ENCODE data around the gene FAM20C. TPM values are rescaled to one million over a fixed set of nuclear protein-coding genes. Genes with fewer than 3 reads are reported as not detected.

Gene FAM20C
- total RNA-seq, 4 donors from 2014 or later: 3.8 to 28.8 (median 16.4) TPM

DNA sequence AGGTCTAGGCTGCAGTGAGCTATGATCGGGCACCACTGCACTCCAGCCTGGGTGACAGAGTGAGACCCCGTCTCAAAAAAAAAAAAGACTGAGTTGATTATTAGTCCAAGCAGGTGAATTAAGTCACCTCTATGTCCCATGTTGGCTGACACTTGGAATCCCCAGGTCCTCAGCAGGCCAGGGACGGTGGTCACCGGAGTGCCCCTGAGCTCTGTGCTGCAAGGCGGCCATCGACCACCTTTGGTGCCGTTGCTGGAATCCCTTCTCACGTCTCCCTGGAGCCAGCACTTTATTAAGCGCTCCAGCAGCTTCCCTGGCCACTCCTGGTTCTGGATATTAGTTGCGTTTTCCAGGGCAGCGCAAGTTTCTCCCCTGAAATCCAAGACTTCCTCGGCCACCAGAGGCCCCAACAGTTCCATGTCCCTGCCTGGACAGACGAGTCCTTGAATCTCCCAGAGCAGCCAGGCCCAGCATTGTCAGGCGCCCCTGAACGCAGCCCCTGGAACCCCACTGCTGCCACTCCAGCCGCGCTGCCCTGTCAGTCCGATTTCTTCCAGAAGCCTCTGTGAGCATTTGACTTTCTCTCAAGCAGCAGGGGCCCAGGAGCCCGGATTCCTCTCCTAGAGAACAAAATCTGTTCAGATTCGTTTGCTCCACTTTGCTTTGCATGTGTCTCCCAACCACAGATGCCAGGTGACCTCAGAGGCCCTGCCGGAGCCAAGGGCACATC is 59.2 kb downstream of the FAM20C start:
- Histone ChIP-seq H3K4me3 (no peak overlapping the region), H3K4me1 (no peaks in the 10 kb centered on the region), H3K36me3 (no peaks in the 10 kb centered on the region), H3K9me3 (no peaks in the 10 kb centered on the region), H3K27ac (no peak overlapping the region), H3K27me3 (no peaks in the 10 kb centered on the region)
- DNase-seq: no peak
- TF ChIP-seq POLR2A (IDR thresholded peaks at IDR 0.05): no peak
- TF ChIP-seq, protein P1, sequence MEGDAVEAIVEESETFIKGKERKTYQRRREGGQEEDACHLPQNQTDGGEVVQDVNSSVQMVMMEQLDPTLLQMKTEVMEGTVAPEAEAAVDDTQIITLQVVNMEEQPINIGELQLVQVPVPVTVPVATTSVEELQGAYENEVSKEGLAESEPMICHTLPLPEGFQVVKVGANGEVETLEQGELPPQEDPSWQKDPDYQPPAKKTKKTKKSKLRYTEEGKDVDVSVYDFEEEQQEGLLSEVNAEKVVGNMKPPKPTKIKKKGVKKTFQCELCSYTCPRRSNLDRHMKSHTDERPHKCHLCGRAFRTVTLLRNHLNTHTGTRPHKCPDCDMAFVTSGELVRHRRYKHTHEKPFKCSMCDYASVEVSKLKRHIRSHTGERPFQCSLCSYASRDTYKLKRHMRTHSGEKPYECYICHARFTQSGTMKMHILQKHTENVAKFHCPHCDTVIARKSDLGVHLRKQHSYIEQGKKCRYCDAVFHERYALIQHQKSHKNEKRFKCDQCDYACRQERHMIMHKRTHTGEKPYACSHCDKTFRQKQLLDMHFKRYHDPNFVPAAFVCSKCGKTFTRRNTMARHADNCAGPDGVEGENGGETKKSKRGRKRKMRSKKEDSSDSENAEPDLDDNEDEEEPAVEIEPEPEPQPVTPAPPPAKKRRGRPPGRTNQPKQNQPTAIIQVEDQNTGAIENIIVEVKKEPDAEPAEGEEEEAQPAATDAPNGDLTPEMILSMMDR (IDR thresholded peaks at IDR 0.05): no peak
- intact Hi-C loops (cut with DNase I; ENCODE audit: low total_unique reads): no loop called here

DNA sequence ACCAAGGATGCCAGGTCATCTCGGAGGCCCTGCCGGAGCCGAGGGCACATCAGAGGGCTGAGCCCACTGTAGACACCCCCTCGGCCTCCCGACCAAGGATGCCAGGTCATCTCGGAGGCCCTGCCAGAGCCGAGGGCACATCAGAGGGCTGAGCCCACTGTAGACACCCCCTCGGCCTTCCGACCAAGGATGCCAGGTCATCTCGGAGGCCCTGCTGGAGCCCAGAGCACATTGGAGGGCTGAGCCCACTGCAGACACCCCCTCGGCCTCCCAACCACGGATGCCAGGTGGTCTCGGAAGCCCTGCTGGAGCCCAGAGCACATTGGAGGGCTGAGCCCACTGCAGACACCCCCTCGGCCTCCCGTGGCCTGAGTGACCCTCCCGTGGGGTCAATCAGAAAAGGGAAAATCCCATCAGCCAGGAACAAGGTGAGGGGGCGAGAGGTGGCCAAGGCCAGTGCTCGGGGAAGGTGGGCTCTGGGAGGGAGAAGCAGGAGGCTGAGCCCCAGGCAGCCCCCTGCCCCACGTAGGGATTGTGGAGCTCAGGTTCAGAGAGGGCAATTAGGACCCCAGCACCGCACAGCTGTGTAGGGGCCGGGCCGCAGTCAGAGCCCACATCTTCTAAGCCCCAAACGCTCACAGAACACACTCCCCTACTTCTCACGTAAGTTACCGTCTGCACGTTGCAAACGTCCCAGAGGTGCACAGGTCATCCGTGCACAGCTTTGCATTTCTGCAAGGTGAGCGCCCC is 60.0 kb downstream of the FAM20C start:
- Histone ChIP-seq H3K4me1 (no peaks in the 10 kb centered on the region), H3K36me3 (no peaks in the 10 kb centered on the region), H3K9me3 (no peaks in the 10 kb centered on the region), H3K27ac (no peak overlapping the region), H3K4me3 (no peak overlapping the region), H3K27me3 (no peaks in the 10 kb centered on the region)
- no peak for DNase-seq
- intact Hi-C loops (cut with DNase I; ENCODE audit: low total_unique reads): no loop called here
- TF ChIP-seq POLR2A (IDR thresholded peaks at IDR 0.05): no peak
- TF ChIP-seq, protein P1 (IDR thresholded peaks at IDR 0.05): no peak

DNA sequence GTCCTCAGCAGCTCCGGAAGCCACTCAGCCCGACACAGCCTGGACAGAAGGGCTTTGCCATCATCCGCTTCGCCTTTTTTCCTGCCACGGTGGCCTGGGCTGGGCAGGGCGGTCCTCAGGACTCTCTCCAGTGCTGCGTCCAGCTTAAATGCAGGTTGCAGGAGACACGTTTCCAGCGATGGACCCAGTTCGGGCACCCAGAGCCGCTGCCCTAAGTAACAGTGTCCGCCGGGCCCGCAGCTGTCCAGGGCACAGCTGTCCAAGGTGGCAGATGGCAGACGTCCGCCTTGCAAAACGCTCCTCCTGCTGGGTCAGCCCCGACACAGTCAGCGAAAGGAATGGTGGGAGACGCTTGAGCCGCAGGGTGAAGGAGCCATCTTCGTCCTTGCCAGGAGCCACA is 60.6 kb downstream of the FAM20C start:
- H3K36me3 ChIP-seq: no peaks in the 10 kb centered on the region
- intact Hi-C loops (cut with DNase I; ENCODE audit: low total_unique reads): no loop called here
- no peak overlapping the region for H3K27ac ChIP-seq

DNA sequence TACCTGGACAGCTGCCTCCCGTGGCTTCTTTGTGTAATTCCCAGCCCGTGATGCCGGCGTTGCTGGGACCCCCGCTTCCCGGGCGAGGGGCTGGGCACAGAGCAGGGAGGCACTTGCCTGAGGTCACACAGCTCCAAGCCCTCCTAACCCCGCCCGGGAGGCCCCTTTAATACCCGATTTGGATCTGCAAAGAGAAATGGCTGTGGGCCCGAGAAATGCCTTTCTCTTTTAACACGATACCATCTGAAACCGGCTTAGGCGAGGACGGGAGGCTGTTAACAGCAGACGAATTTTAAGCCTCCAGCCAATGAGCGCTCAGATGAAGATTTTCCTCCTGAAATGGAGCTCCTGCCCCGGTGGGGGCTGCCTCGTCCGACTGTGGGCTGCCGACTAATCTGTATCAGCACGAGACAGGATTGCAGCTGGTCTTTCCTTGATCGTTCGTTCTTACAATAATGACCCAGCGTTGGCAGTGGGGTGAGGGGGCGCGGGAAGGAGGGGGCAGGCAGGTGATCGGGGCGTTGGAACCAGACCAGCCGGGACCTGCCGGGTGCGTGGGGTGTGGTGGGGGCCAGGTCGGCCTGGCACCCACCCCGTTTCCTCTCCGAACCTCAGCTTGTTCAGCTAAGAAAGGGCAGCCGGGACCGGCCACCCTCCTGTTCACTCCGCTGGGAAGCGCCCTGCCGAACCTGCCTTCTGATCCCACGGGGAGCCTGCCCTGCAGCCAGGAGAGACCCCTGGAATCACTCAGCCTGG is 61.4 kb downstream of the FAM20C start:
- Histone ChIP-seq H3K9me3 (no peaks in the 10 kb centered on the region), H3K27ac (no peak overlapping the region), H3K4me1 (no peaks in the 10 kb centered on the region), H3K4me3 (no peak overlapping the region), H3K36me3 (no peaks in the 10 kb centered on the region), H3K27me3 (no peaks in the 10 kb centered on the region)
- intact Hi-C loops (cut with DNase I; ENCODE audit: low total_unique reads): no loop called here
- DNase-seq: no peak
- TF ChIP-seq, protein P1 (IDR thresholded peaks at IDR 0.05): no peak
- TF ChIP-seq POLR2A (IDR thresholded peaks at IDR 0.05): no peak

More for the DNA sequence above, 60.6 kb downstream of the FAM20C start:
- H3K9me3 ChIP-seq: no peaks in the 10 kb centered on the region
- H3K4me3 ChIP-seq: no peak overlapping the region
- H3K27me3 ChIP-seq: no peaks in the 10 kb centered on the region
- no peaks in the 10 kb centered on the region for H3K4me1 ChIP-seq
- TF ChIP-seq POLR2A (IDR thresholded peaks at IDR 0.05): no peak
- TF ChIP-seq, protein P1 (IDR thresholded peaks at IDR 0.05): no peak
- no peak for DNase-seq
